SIG-M5 (cell line): ENCODE measurements around the gene HOXC5.

Experiments used
- DNase-seq: peaks from one replicate; lab custom pipeline; 2025; lab: John Stamatoyannopoulos, UW

The HOXC5 gene

GRCh38 chr12:53995378-53996239 lies 37.2 kb upstream of the HOXC5 start:
- DNase-seq: no peak

- no peak for DNase-seq
These were observed 36.3 kb upstream of the HOXC5 start for GRCh38 chr12:53996240-53997203.

DNA sequence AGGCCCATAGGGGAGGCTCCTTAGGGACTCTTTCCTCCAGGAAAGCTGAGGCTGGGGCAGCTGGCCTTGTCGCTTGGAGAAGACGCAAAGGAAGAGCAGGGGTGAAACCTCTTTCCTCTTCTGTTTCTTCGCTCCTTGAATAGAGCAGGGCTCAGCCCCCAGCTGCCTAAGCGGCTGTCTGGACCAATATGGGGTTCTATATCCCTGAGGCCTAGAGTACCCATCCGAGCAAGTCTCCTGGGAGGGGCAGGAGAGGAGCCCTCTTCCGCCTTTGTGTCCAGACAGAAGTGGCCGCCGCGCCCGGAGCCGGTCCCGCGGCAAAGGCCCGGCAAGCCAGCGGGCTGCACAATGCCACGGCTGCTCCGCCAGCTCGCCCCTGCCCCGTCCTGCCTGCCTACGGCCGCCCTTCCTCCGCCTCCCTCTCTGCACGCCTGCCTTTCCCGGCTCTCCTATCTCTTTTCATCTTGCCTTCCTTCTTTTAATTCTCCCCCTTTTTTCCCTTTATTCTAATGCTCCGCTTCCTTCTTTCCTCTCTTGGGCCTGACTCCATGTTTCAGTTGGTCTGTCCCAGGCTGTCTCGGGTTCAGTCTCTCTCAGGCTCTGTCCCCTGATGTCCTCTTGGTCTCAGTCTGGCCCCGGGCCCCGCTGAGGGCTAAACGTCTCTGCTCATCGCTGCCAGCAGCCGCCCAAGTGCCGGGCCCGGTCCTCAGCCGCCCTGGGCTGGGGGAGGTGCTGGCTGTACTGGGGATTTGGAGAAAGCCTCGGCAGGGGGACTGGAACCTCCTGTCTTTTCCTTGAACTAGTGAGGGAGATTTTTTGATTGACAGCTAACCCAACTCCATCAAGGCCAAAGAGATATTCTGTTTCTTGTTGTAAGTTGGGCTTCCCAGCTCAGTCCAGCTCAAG lies 35.4 kb upstream of the HOXC5 start:
- DNase-seq: no peak

GRCh38 chr12:53998110-53998899 lies 34.5 kb upstream of the HOXC5 start:
- no peak for DNase-seq

GRCh38 chr12:53998900-53999236 lies 34.0 kb upstream of the HOXC5 start:
- no peak for DNase-seq

- no peak for DNase-seq
These were observed 33.2 kb upstream of the HOXC5 start for GRCh38 chr12:53999559-54000115.

GRCh38 chr12:54000116-54001114 lies 32.4 kb upstream of the HOXC5 start, which contains the start of gene HOXC9:
Gene HOXC9 (plus strand): TSS chr12:54000161. CDS start chr12:54000189, 28 bp downstream.
- DNase-seq: no peak

- DNase-seq: no peak
These were observed 31.3 kb upstream of the HOXC5 start for GRCh38 chr12:54001283-54002187.

GRCh38 chr12:54002278-54002914 lies 30.5 kb upstream of the HOXC5 start:
- no peak for DNase-seq

DNA sequence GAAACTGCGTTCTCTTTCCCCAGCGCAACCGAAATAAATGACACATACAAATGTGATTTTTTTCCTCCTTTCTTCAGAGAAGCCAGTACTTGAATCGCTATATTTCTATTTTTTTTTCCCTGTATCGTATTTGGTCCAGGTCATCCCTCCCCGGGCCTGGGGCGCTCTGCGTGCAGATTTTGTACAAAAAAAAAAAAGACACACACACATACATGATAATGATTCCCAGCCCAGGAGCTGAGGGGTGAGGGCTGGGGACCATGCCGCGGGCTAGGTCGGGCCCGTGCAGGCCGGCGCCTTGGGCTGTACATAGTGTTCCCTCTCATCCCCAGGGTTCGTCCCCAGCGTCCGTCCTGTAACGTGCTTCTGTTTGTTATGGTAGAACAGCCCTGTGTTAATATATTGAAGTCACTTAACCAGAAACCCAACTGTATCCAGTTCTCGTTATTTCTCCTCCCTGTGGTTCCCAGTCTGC lies 29.9 kb upstream of the HOXC5 start:
- no peak for DNase-seq

- no peak for DNase-seq
These were observed 29.2 kb upstream of the HOXC5 start for GRCh38 chr12:54003625-54004024.

DNA sequence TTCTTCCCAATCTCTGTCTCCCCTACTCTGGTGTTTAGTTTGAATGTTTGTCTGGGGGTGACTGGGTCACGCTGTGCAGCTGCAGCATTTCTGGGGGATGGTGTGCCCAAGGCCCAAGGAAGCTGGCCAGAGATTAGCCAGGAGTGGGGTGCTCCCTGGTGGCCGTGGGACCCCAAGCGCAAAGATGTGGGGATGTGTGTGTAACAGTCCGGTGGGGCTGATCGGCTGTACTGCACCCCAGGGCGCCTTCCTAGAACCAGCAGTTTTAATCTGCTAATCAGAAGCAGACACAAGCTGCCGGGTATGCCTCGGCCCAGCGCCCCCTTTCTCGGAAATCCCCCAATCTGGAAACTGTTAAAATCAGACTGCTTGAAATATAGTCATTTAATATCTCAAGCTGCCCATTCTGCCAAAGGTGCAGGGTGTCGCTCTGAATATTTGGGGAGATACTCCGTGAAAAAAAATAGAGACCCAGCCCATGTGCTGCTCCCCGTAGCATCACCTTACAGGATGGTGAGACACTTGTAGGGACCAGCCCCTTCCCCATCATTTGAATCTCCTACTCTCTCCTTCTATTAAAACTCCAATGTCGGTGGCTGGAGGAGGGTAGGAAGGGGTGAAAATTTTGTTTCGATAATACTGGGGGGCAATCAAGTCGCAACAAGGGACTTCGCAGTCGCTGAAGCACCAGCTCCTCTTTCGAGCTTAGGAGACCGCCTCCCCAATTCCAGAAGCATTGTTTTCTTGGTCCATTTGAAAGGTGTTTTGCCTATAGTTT lies 28.6 kb upstream of the HOXC5 start:
- DNase-seq: no peak

- DNase-seq: no peak
These were observed 27.9 kb upstream of the HOXC5 start for GRCh38 chr12:54004841-54005530.

DNA sequence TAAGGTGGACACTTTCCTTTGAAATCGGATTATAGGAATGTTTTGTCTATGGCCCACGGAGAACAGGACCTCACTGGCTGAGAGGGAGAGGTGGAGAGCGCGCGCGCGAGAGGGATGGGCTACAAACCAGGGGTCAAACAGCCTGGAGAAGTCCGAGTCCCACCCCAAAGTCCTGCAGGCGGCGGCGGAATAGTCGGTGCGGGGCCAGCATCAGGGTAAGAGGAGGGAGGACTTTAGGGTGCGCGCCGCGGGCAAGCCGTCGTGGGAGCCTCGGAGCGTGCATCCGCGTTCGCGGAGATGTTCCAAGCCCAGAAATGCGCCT lies 27.4 kb upstream of the HOXC5 start:
- no peak for DNase-seq

- no peak for DNase-seq
These were observed 26.8 kb upstream of the HOXC5 start for GRCh38 chr12:54005853-54006558.
